Middle frontal gyrus (tissue), 1 donor: ENCODE data around the gene PAQR7.

Experiments
- DNase-seq: peaks from one replicate; pipeline ENCODE4 v3.0.0-alpha.2; 2015; ENCODE audit warnings: low spot score; ENCODE audit errors: extremely low spot score

Gene PAQR7

GRCh38 chr1:25874209-25874608 lies 1.3 kb downstream of the PAQR7 start:
- DNase-seq = no peak

- DNase-seq = no peak
These were observed 2.4 kb downstream of the PAQR7 start for GRCh38 chr1:25873120-25873519.

GRCh38 chr1:25872713-25873112 lies 2.8 kb downstream of the PAQR7 start:
- DNase-seq = no peak

- DNase-seq = no peak
These were observed 3.6 kb downstream of the PAQR7 start for GRCh38 chr1:25871704-25872494.

- DNase-seq = no peak
These were observed 4.3 kb downstream of the PAQR7 start for GRCh38 chr1:25871086-25871703.

- DNase-seq = no peak
These were observed 4.9 kb downstream of the PAQR7 start for GRCh38 chr1:25870614-25871013.

- no peak for DNase-seq
These were observed 5.5 kb downstream of the PAQR7 start for GRCh38 chr1:25869909-25870606.

GRCh38 chr1:25867210-25867991 lies 8.1 kb downstream of the PAQR7 start:
- DNase-seq = no peak

GRCh38 chr1:25866288-25866687 lies 9.2 kb downstream of the PAQR7 start:
- no peak for DNase-seq

- DNase-seq = no peak
These were observed 11.1 kb downstream of the PAQR7 start for GRCh38 chr1:25864434-25864833.

GRCh38 chr1:25863486-25864262 lies 11.8 kb downstream of the PAQR7 start:
- no peak for DNase-seq

GRCh38 chr1:25862785-25863485 lies 12.6 kb downstream of the PAQR7 start:
- DNase-seq = no peak

- no peak for DNase-seq
These were observed 13.9 kb downstream of the PAQR7 start for GRCh38 chr1:25861316-25862286.

- peak; percentile 61 for DNase-seq
These were observed 16.4 kb downstream of the PAQR7 start, which contains the start of gene AUNIP for GRCh38 chr1:25858906-25859789. TSS of gene AUNIP (minus strand) at chr1:25859457. CDS start at chr1:25859357, 100 bp downstream.

GRCh38 chr1:25858494-25858893 lies 17.0 kb downstream of the PAQR7 start:
- no peak for DNase-seq

- DNase-seq = no peak
These were observed 18.7 kb downstream of the PAQR7 start for GRCh38 chr1:25856856-25857255.

GRCh38 chr1:25854554-25854953 lies 21.0 kb downstream of the PAQR7 start:
- DNase-seq = no peak

GRCh38 chr1:25848531-25848930 lies 27.0 kb downstream of the PAQR7 start:
- no peak for DNase-seq
